ENCODE measurements around the gene TUBA8.
"Not testable (repeated sequence)": the region's sequence is repeated elsewhere in the genome, so short reads cannot be mapped to it uniquely, and the experiment has no call there.

The TUBA8 gene

DNA sequence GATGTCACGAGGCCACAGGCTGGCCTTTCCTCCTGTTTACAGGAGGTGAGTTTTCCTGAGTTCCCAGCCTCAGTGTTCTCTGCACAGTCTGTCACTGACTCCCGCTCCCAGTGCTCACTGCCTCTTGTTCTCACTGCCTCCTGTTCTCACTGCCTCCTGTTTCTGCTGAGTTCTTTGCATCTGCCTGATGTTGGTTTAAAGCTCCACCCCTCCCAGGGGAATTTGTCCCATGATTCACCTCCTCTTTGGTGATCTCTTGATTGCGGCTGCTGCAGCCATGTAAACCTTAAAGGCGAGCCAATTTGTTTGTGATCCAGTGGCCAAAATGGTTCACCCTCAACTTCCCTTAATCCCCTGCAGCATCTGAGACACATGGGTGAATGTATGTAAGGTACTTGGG, 6.0 kb upstream of the TUBA8 start:
- no peak for DNase-seq (ENCODE audit: low read depth)
- TF ChIP-seq, protein P1, sequence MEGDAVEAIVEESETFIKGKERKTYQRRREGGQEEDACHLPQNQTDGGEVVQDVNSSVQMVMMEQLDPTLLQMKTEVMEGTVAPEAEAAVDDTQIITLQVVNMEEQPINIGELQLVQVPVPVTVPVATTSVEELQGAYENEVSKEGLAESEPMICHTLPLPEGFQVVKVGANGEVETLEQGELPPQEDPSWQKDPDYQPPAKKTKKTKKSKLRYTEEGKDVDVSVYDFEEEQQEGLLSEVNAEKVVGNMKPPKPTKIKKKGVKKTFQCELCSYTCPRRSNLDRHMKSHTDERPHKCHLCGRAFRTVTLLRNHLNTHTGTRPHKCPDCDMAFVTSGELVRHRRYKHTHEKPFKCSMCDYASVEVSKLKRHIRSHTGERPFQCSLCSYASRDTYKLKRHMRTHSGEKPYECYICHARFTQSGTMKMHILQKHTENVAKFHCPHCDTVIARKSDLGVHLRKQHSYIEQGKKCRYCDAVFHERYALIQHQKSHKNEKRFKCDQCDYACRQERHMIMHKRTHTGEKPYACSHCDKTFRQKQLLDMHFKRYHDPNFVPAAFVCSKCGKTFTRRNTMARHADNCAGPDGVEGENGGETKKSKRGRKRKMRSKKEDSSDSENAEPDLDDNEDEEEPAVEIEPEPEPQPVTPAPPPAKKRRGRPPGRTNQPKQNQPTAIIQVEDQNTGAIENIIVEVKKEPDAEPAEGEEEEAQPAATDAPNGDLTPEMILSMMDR (IDR thresholded peaks at IDR 0.05; ENCODE audit: control insufficient read depth, insufficient read depth, low read depth, low read length, missing control alignments): no peak
- H3K4me3 ChIP-seq (ENCODE audit: control insufficient read depth, low read depth, low read length): no peak overlapping the region

- not testable (repeated sequence) for H3K4me3 ChIP-seq (ENCODE audit: control insufficient read depth, low read depth, low read length); DNase-seq (ENCODE audit: low read depth)
These were observed 4.6 kb upstream of the TUBA8 start for GRCh38 chr22:18105981-18106380.

GRCh38 chr22:18106550-18107341, 3.9 kb upstream of the TUBA8 start:
- not testable (repeated sequence) for H3K4me3 ChIP-seq (ENCODE audit: control insufficient read depth, low read depth, low read length); DNase-seq (ENCODE audit: low read depth)

DNA sequence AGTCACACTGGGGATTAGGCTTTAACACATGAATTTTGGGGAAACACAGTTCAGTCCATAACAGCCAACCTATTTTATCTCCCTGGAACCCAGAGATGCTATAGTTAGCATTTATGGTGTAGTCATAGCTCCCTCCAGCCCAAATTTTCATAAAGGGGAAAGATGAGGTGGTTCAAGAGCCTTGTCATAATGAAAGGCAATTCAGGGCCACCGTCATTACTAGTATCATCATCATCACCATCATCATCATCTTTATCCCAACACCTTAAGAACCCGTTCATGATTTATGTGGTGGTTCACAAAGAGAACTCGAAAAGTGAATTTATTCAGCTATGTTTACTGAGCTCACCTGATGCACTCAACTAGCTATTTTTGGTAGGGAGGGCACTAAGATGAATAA, 2.4 kb upstream of the TUBA8 start:
- TF ChIP-seq, protein P1 (IDR thresholded peaks at IDR 0.05; ENCODE audit: control insufficient read depth, insufficient read depth, low read depth, low read length, missing control alignments): no peak
- H3K4me3 ChIP-seq (ENCODE audit: control insufficient read depth, low read depth, low read length): no peak overlapping the region
- DNase-seq (ENCODE audit: low read depth): no peak

- TF ChIP-seq, protein P1 (IDR thresholded peaks at IDR 0.05; ENCODE audit: control insufficient read depth, insufficient read depth, low read depth, low read length, missing control alignments): no peak
- no peak for DNase-seq (ENCODE audit: low read depth)
- no peak overlapping the region for H3K4me3 ChIP-seq (ENCODE audit: control insufficient read depth, low read depth, low read length)
These were observed 1.0 kb upstream of the TUBA8 start for GRCh38 chr22:18109410-18110193.

- peak overlapping the region; percentile 39 for H3K4me3 ChIP-seq (ENCODE audit: control insufficient read depth, low read depth, low read length)
- no peak for DNase-seq (ENCODE audit: low read depth)
- TF ChIP-seq, protein P1 (IDR thresholded peaks at IDR 0.05; ENCODE audit: control insufficient read depth, insufficient read depth, low read depth, low read length, missing control alignments): no peak
These were observed 547 bp downstream of the TUBA8 start for GRCh38 chr22:18110954-18111758.

DNA sequence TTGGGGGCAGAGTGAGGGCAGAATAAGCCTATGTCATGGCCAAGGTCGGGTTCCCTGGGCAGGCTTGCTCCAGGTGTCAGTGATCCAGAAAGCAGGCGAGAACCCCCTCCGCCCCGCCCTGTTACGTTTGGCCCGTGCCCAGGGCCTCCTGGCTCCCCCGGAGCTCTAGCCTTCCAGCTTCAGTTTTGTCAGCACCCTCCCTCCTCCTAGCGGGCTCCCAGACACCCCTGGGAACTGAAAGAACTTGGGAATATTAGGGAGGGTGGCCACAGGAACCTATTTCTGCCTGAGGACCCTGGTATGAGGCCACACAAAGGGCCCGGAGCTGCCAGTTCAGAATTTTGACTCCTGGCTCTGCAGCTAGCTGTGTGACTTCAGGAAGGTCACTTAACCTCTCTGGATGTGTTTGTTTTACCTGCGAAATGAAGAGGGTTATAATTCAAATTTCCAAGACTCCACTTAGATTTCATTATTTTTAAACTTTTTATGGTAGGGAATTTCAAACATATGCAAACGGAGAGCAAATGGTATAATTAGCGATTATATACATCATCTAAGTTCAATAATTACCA, 1.2 kb downstream of the TUBA8 start:
- no peak for DNase-seq (ENCODE audit: low read depth)
- TF ChIP-seq, protein P1 (IDR thresholded peaks at IDR 0.05; ENCODE audit: control insufficient read depth, insufficient read depth, low read depth, low read length, missing control alignments): no peak
- H3K4me3 ChIP-seq (ENCODE audit: control insufficient read depth, low read depth, low read length): no peak overlapping the region
